Osteoblast (primary cell): ENCODE measurements around the gene RUNX2. TPM values are rescaled to one million over a fixed set of nuclear protein-coding genes. Genes with fewer than 3 reads are reported as not detected.
A peak's percentile ranks its signal among the peaks of the same experiment; 100 is the strongest.

Experiments
- DNase-seq: peaks from one replicate; pipeline ENCODE4 v3.0.0; 2011; ENCODE audit warnings: low spot score, mixed read lengths; ENCODE audit not compliant: insufficient read length; ENCODE audit errors: missing footprints
- H2AFZ ChIP-seq: 2 replicates; pipeline ENCODE4 v1.6.0; 2011; ENCODE audit warnings: mild to moderate bottlenecking, low read length
- H3K27ac ChIP-seq: 2 replicates; pipeline ENCODE4 v1.5.1; 2011; ENCODE audit warnings: mild to moderate bottlenecking, low read depth, low read length, moderate library complexity
- H3K27me3 ChIP-seq: 2 replicates; pipeline ENCODE4 v1.6.0; 2012; ENCODE audit warnings: mild to moderate bottlenecking, control low read depth, inconsistent platforms, low read length, moderate library complexity; ENCODE audit not compliant: insufficient read depth
- H3K36me3 ChIP-seq: 2 replicates; pipeline ENCODE4 v1.5.1; 2011; ENCODE audit warnings: mild to moderate bottlenecking, low read length, control low read depth, moderate library complexity; ENCODE audit not compliant: insufficient read depth
- H3K4me1 ChIP-seq: 2 replicates; pipeline ENCODE4 v1.5.1; 2011; ENCODE audit warnings: mild to moderate bottlenecking, low read length, control low read depth, moderate library complexity; ENCODE audit not compliant: insufficient read depth
- H3K4me2 ChIP-seq: 2 replicates; pipeline ENCODE4 v1.6.0; 2011; ENCODE audit warnings: mild to moderate bottlenecking, low read length; ENCODE audit not compliant: insufficient read depth
- H3K4me3 ChIP-seq: fragments of 200-600 bp; sonication (generic); 3 replicates; pipeline ENCODE4 v1.5.1; 2012; ENCODE audit warnings: mild to moderate bottlenecking, low read length, inconsistent platforms; ENCODE audit not compliant: insufficient read depth
- H3K79me2 ChIP-seq: 2 replicates; pipeline ENCODE4 v1.6.0; 2012; ENCODE audit warnings: mild to moderate bottlenecking, low read length, control low read depth, inconsistent platforms; ENCODE audit not compliant: insufficient read depth
- H3K9me3 ChIP-seq: 2 replicates; pipeline ENCODE4 v1.5.1; 2011; ENCODE audit warnings: low read depth, low read length, control low read depth
- H4K20me1 ChIP-seq: 2 replicates; pipeline ENCODE4 v1.6.0; 2012; ENCODE audit warnings: mild to moderate bottlenecking, low read length, control low read depth; ENCODE audit not compliant: insufficient read depth
- total RNA-seq: library from RNA; depleted of rRNA; stranded (reverse); fragments of >200 nt; gene quantifications from 2 replicates; pipeline ENCODE4 v1.2.3, GENCODE V29; 2012
- TF ChIP-seq, protein P1 (sequence below): IDR thresholded peaks from 2 replicates; pipeline ENCODE4 v1.5.1; 2011; ENCODE audit warnings: mild to moderate bottlenecking, low read depth, low read length, moderate library complexity; ENCODE audit errors: extremely low read depth

The RUNX2 gene
- total RNA-seq, 1 donor, result 30.0 TPM

- Histone ChIP-seq H3K4me2 (peak overlapping the region; percentile 75), H3K27ac (peak overlapping the region; percentile 96), H3K79me2 (peaks cover 60% of the 10 kb centered on the region), H4K20me1 (no peaks in the 10 kb centered on the region), H3K36me3 (peaks cover 12% of the 10 kb centered on the region), H2AFZ (no peak overlapping the region), H3K9me3 (no peaks in the 10 kb centered on the region), H3K4me3 (peak overlapping the region; percentile 43), H3K4me1 (peaks cover 71% of the 10 kb centered on the region), H3K27me3 (no peaks in the 10 kb centered on the region)
- no peak for DNase-seq
- TF ChIP-seq, protein P1, sequence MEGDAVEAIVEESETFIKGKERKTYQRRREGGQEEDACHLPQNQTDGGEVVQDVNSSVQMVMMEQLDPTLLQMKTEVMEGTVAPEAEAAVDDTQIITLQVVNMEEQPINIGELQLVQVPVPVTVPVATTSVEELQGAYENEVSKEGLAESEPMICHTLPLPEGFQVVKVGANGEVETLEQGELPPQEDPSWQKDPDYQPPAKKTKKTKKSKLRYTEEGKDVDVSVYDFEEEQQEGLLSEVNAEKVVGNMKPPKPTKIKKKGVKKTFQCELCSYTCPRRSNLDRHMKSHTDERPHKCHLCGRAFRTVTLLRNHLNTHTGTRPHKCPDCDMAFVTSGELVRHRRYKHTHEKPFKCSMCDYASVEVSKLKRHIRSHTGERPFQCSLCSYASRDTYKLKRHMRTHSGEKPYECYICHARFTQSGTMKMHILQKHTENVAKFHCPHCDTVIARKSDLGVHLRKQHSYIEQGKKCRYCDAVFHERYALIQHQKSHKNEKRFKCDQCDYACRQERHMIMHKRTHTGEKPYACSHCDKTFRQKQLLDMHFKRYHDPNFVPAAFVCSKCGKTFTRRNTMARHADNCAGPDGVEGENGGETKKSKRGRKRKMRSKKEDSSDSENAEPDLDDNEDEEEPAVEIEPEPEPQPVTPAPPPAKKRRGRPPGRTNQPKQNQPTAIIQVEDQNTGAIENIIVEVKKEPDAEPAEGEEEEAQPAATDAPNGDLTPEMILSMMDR, result no peak
These were observed 152.0 kb downstream of the RUNX2 start for GRCh38 chr6:45479834-45480751.

DNA sequence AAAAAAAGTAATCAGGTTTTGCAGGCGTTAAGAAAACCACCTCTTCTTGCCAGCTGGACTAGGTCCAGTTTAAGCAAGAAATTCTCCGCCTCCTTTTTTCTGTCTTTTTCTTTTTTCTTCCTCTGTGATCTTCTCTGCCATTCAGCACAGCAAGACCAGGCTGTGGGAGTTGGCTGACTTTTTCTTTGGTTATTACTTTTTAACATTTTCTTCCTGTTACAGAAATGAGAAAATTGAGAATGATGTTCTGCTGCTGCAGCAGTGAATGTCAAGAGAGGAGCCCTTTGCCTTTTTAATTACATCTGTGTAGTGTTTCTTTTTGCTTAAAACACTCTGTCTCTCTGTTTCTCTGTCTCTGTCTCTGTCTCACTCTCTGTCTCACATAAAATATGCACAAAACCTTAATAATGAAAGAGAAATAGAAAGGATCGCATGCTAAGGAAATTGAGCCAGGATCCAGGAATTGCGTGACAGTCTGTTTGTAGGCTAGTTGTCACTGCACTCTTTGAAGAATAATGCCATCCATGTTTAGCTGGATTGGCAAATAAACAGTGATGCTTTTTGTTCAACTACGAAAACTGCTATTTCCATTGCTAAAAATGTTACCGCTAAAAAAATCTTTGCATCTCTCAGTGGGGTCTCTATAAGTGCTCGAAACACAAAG lies 152.8 kb downstream of the RUNX2 start:
- peak overlapping the region; percentile 75 for H3K4me2 ChIP-seq
- no peaks in the 10 kb centered on the region for H3K27me3 ChIP-seq
- no peak overlapping the region for H2AFZ ChIP-seq
- TF ChIP-seq, protein P1, result no peak
- H3K79me2 ChIP-seq, result peaks cover 56% of the 10 kb centered on the region
- H3K9me3 ChIP-seq, result no peaks in the 10 kb centered on the region
- peak overlapping the region; percentile 96 for H3K27ac ChIP-seq
- peaks cover 71% of the 10 kb centered on the region for H3K4me1 ChIP-seq
- H4K20me1 ChIP-seq, result no peaks in the 10 kb centered on the region
- DNase-seq, result no peak
- peak overlapping the region; percentile 43 for H3K4me3 ChIP-seq
- peaks cover 12% of the 10 kb centered on the region for H3K36me3 ChIP-seq

GRCh38 chr6:45483021-45483420 lies 154.9 kb downstream of the RUNX2 start:
- TF ChIP-seq, protein P1, result no peak
- H3K79me2 ChIP-seq, result peaks cover 58% of the 10 kb centered on the region
- H3K27ac ChIP-seq, result peak overlapping the region; percentile 96
- peaks cover 12% of the 10 kb centered on the region for H3K36me3 ChIP-seq
- DNase-seq, result no peak
- peak overlapping the region; percentile 71 for H3K4me2 ChIP-seq
- no peak overlapping the region for H3K4me3 ChIP-seq
- H3K9me3 ChIP-seq, result no peaks in the 10 kb centered on the region
- no peak overlapping the region for H2AFZ ChIP-seq
- H3K4me1 ChIP-seq, result peaks cover 60% of the 10 kb centered on the region
- no peaks in the 10 kb centered on the region for H4K20me1 ChIP-seq
- no peaks in the 10 kb centered on the region for H3K27me3 ChIP-seq

DNA sequence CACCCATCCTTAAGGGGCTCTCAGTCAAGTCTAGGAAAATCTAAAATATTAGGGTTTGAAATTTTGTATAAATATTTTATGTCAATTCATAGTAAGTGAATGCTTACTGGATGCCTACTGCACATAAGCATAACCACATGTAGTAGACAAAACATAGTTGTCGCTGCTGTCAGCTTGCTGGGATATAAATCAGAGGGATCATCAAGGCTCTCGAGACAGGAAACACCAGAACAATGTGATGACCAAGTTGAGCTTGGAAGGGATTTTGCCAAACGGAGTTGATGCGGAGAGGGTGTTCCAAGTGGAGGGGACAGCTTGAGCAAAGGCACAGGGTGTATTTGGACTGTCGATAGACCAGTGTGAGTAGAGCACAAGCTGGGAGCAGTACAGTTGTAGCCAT lies 155.4 kb downstream of the RUNX2 start:
- H4K20me1 ChIP-seq, result no peaks in the 10 kb centered on the region
- H3K4me2 ChIP-seq, result peak overlapping the region; percentile 71
- H3K4me1 ChIP-seq, result peaks cover 56% of the 10 kb centered on the region
- peak overlapping the region; percentile 96 for H3K27ac ChIP-seq
- H3K9me3 ChIP-seq, result no peaks in the 10 kb centered on the region
- peaks cover 62% of the 10 kb centered on the region for H3K79me2 ChIP-seq
- H3K27me3 ChIP-seq, result no peaks in the 10 kb centered on the region
- H2AFZ ChIP-seq, result no peak overlapping the region
- TF ChIP-seq, protein P1, result no peak
- H3K36me3 ChIP-seq, result peaks cover 12% of the 10 kb centered on the region
- no peak overlapping the region for H3K4me3 ChIP-seq
- DNase-seq, result no peak
